Vagina (tissue), 2 donors: ENCODE results near the gene EGR2. TPM values are rescaled to one million over a fixed set of nuclear protein-coding genes. Genes with fewer than 3 reads are reported as not detected.

Experiments used
- DNase-seq, 2 donors: peaks; one replicate each; pipeline ENCODE4 v3.0.0-alpha.2; 2017; ENCODE audit errors: extremely low spot score in 2 of 2
- H3K27ac ChIP-seq: fragments of 200-600 bp; sonication (generic); one replicate; pipeline ENCODE4 v1.5.1; 2019
- H3K27me3 ChIP-seq: fragments of 200-600 bp; sonication (generic); one replicate; pipeline ENCODE4 v1.5.1; 2019
- H3K36me3 ChIP-seq, 2 donors: fragments of 200-600 bp; sonication (generic); one replicate each; pipeline ENCODE4 v1.5.1; 2017 to 2019
- H3K4me1 ChIP-seq: fragments of 200-600 bp; sonication (generic); one replicate; pipeline ENCODE4 v1.5.1; 2019
- H3K4me3 ChIP-seq, 2 donors: fragments of 200-600 bp; sonication (generic); 1 replicate in 1 of 2; 2 replicates in 1 of 2; pipeline ENCODE4 v1.5.1; 2016 to 2019
- H3K9me3 ChIP-seq: fragments of 200-600 bp; sonication (generic); one replicate; pipeline ENCODE4 v1.5.1; 2019
- CTCF ChIP-seq, 3 experiments: fragments of 450-650 bp in 2 of 3; fragments of 200-600 bp in 1 of 3; sonication (generic) in 1 of 3; IDR thresholded peaks; one replicate each; pipeline ENCODE4 v1.5.1; 2017 to 2019; ENCODE audit warnings: antibody characterized with exemption in 3 of 3, mild to moderate bottlenecking in 2 of 3, moderate library complexity in 2 of 3
- POLR2A ChIP-seq, 2 donors: fragments of 450-650 bp; IDR thresholded peaks; one replicate each; pipeline ENCODE4 v1.6.1; 2017; ENCODE audit warnings: antibody characterized with exemption in 2 of 2, mild to moderate bottlenecking in 2 of 2, moderate library complexity in 2 of 2
- POLR2AphosphoS5 ChIP-seq, 2 donors: sonication (generic); formaldehyde crosslinking; IDR thresholded peaks; one replicate each; pipeline ENCODE4 v1.9.0; 2017; ENCODE audit warnings: antibody characterized with exemption in 2 of 2, mild to moderate bottlenecking in 2 of 2, low read depth in 1 of 2; ENCODE audit not compliant: insufficient read depth in 1 of 2
- intact Hi-C: fragments of 100-400 bp; cut with DNase I; formaldehyde crosslinking; loops from one replicate; pipeline ENCODE4 v1.15.1; 2023
- total RNA-seq: library from RNA; depleted of rRNA; stranded (reverse); fragments of >200 nt; gene quantifications from one replicate; pipeline ENCODE4 v1.2.3, GENCODE V29; 2016

The EGR2 gene
- total RNA-seq, 1 donor from 2014 or later: 3.2 TPM

GRCh38 chr10:62796896-62797295 lies 19.3 kb downstream of the EGR2 start:
- Histone ChIP-seq H3K4me1 (no peaks in the 10 kb centered on the region), H3K9me3 (no peaks in the 10 kb centered on the region), H3K36me3 (no peaks in the 10 kb centered on the region), H3K27ac (no peak overlapping the region), H3K4me3 (no peak overlapping the region), H3K27me3 (no peaks in the 10 kb centered on the region)
- DNase-seq: no peak
- intact Hi-C loops: no loop called here
- no peak for TF ChIP-seq POLR2A (IDR thresholded peaks at IDR 0.05)
- TF ChIP-seq CTCF (IDR thresholded peaks at IDR 0.05): no peak
- TF ChIP-seq POLR2AphosphoS5 (IDR thresholded peaks at IDR 0.05; ENCODE audit: insufficient read depth in 1 of 2, low read depth in 1 of 2): no peak

DNA sequence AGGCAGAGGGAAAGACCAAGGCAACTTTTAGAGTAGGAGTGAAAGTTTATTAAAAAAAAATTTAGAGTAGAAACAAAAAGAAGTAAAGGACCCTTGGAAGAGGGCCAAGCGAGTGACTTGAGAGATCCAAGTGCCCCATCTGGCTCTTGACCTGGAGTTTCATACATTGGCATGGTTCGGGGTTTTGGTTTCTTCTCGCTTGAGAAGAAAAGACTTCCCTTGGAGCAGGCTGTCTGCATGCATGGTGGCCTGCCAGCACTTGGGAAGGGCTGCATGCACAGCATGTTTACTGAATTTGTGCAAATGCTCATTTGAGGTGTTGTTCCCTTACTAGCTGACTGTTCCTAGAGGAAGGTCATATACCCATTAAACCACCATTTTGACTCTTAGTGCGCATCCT lies 20.4 kb downstream of the EGR2 start:
- Histone ChIP-seq H3K9me3 (no peaks in the 10 kb centered on the region), H3K4me3 (no peak overlapping the region), H3K4me1 (no peaks in the 10 kb centered on the region), H3K36me3 (no peaks in the 10 kb centered on the region), H3K27ac (no peak overlapping the region), H3K27me3 (no peaks in the 10 kb centered on the region)
- intact Hi-C loops: no loop called here
- no peak for TF ChIP-seq POLR2A (IDR thresholded peaks at IDR 0.05)
- no peak for TF ChIP-seq POLR2AphosphoS5 (IDR thresholded peaks at IDR 0.05; ENCODE audit: insufficient read depth in 1 of 2, low read depth in 1 of 2)
- DNase-seq: no peak

- Histone ChIP-seq H3K36me3 (no peaks in the 10 kb centered on the region), H3K9me3 (no peaks in the 10 kb centered on the region), H3K27ac (no peak overlapping the region), H3K4me1 (no peaks in the 10 kb centered on the region), H3K4me3 (no peak overlapping the region), H3K27me3 (no peaks in the 10 kb centered on the region)
- no peak for TF ChIP-seq CTCF (IDR thresholded peaks at IDR 0.05)
- no peak for TF ChIP-seq POLR2A (IDR thresholded peaks at IDR 0.05)
- no peak for TF ChIP-seq POLR2AphosphoS5 (IDR thresholded peaks at IDR 0.05; ENCODE audit: insufficient read depth in 1 of 2, low read depth in 1 of 2)
- no peak for DNase-seq
- intact Hi-C loops: no loop called here
Observed at GRCh38 chr10:62795100-62795499, 21.1 kb downstream of the EGR2 start.

GRCh38 chr10:62794306-62794705 lies 21.9 kb downstream of the EGR2 start:
- intact Hi-C loops: no loop called here
- Histone ChIP-seq H3K4me3 (no peak overlapping the region), H3K36me3 (no peaks in the 10 kb centered on the region), H3K27me3 (no peaks in the 10 kb centered on the region), H3K4me1 (no peaks in the 10 kb centered on the region), H3K27ac (no peak overlapping the region), H3K9me3 (no peaks in the 10 kb centered on the region)
- no peak for DNase-seq
- TF ChIP-seq POLR2AphosphoS5 (IDR thresholded peaks at IDR 0.05; ENCODE audit: insufficient read depth in 1 of 2, low read depth in 1 of 2) (no peak), CTCF (IDR thresholded peaks at IDR 0.05) (no peak), POLR2A (IDR thresholded peaks at IDR 0.05) (no peak)

- intact Hi-C loops: no loop called here
Observed at GRCh38 chr10:62792261-62792660, 23.9 kb downstream of the EGR2 start.

More at GRCh38 chr10:62792261-62792660, 23.9 kb downstream of the EGR2 start:
- no peaks in the 10 kb centered on the region for H3K36me3 ChIP-seq
- H3K4me1 ChIP-seq: no peaks in the 10 kb centered on the region
- H3K27me3 ChIP-seq: no peaks in the 10 kb centered on the region
- no peak overlapping the region for H3K27ac ChIP-seq
- DNase-seq: no peak
- no peaks in the 10 kb centered on the region for H3K9me3 ChIP-seq
- no peak overlapping the region for H3K4me3 ChIP-seq
- TF ChIP-seq POLR2A (IDR thresholded peaks at IDR 0.05) (no peak), POLR2AphosphoS5 (IDR thresholded peaks at IDR 0.05; ENCODE audit: insufficient read depth in 1 of 2, low read depth in 1 of 2) (no peak), CTCF (IDR thresholded peaks at IDR 0.05) (no peak)
